ENCODE data around the gene BTBD7.

The BTBD7 gene

DNA sequence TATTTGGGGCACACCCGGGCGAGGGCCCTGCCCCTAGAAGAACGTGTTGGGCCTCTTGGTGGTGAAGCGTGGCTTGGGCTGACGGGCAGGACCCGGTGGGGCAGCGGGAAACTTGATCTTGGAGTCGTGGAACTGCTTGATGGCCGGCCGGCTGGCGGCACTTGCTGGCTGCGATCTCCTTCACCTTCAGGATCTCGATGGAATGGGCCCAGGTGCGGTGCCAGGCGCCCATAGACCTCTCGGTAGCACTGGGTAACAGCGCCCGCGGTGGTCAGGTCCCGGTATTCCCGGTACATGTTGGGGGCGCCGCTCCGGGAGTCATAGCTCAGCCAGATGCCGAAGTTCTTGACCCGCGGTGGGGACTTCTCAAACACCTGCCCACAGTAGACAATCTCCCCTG is 109.3 kb downstream of the BTBD7 start:
- no peak overlapping the region for H3K9ac ChIP-seq (ENCODE audit: low read length)
- H2AFZ ChIP-seq (ENCODE audit: low read depth, low read length, severe bottlenecking): no peak overlapping the region
- H3K27me3 ChIP-seq (ENCODE audit: low read length): no peaks in the 10 kb centered on the region
- no peak overlapping the region for H3K4me3 ChIP-seq (ENCODE audit: insufficient read depth, low read length, poor library complexity, severe bottlenecking)
- no peak overlapping the region for H3K27ac ChIP-seq (ENCODE audit: low read depth, low read length)
- H3K36me3 ChIP-seq (ENCODE audit: low read length): peaks cover 34% of the 10 kb centered on the region
- TF ChIP-seq, protein P1, sequence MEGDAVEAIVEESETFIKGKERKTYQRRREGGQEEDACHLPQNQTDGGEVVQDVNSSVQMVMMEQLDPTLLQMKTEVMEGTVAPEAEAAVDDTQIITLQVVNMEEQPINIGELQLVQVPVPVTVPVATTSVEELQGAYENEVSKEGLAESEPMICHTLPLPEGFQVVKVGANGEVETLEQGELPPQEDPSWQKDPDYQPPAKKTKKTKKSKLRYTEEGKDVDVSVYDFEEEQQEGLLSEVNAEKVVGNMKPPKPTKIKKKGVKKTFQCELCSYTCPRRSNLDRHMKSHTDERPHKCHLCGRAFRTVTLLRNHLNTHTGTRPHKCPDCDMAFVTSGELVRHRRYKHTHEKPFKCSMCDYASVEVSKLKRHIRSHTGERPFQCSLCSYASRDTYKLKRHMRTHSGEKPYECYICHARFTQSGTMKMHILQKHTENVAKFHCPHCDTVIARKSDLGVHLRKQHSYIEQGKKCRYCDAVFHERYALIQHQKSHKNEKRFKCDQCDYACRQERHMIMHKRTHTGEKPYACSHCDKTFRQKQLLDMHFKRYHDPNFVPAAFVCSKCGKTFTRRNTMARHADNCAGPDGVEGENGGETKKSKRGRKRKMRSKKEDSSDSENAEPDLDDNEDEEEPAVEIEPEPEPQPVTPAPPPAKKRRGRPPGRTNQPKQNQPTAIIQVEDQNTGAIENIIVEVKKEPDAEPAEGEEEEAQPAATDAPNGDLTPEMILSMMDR (IDR thresholded peaks at IDR 0.05; ENCODE audit: insufficient read depth, low read length, poor library complexity, severe bottlenecking): no peak
- TF ChIP-seq EZH2phosphoT487 (conservative IDR thresholded peaks at IDR 0.05; ENCODE audit: low read length): no peak
- no peaks in the 10 kb centered on the region for H3K9me3 ChIP-seq (ENCODE audit: insufficient read depth, low read length)
- no peaks in the 10 kb centered on the region for H3K79me2 ChIP-seq (ENCODE audit: insufficient read depth, low read length)
- no peaks in the 10 kb centered on the region for H3K9me2 ChIP-seq (replicated peaks; ENCODE audit: insufficient read depth, low read length)
- no peak overlapping the region for H3K4me2 ChIP-seq (ENCODE audit: low read depth, low read length, poor library complexity, severe bottlenecking)
- no peaks in the 10 kb centered on the region; the same call in 1 of the 2 replicates for H4K20me1 ChIP-seq (ENCODE audit: low read depth, low read length)
- H3F3A ChIP-seq (ENCODE audit: insufficient read depth): no peaks in the 10 kb centered on the region

DNA sequence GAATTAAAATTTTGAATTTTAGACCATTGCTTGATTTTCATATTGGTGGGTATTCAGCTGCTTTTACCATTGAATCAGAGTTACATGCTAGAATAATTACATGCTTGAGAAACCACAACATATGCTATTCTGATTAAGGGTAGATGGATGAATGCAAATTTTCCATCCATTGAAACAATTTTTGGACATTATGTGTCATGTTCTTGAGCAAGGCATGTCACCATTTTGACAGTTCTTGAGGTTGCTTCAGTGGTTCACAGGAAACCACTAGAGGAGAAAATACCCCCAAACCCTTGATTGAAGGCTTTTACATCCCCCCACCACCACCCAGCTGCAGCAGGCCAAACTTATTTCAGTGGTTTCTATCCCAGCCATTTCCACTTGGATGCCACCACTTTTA is 112.3 kb downstream of the BTBD7 start:
- no peak overlapping the region for H3K4me2 ChIP-seq (ENCODE audit: low read depth, low read length, poor library complexity, severe bottlenecking)
- H3K79me2 ChIP-seq (ENCODE audit: insufficient read depth, low read length): no peaks in the 10 kb centered on the region
- peaks cover 22% of the 10 kb centered on the region for H3K36me3 ChIP-seq (ENCODE audit: low read length)
- no peaks in the 10 kb centered on the region for H3K9me2 ChIP-seq (replicated peaks; ENCODE audit: insufficient read depth, low read length)
- H3K9me3 ChIP-seq (ENCODE audit: insufficient read depth, low read length): no peaks in the 10 kb centered on the region
- H3K27me3 ChIP-seq (ENCODE audit: low read length): no peaks in the 10 kb centered on the region
- no peak overlapping the region for H3K4me3 ChIP-seq (ENCODE audit: insufficient read depth, low read length, poor library complexity, severe bottlenecking)
- H3F3A ChIP-seq (ENCODE audit: insufficient read depth): no peaks in the 10 kb centered on the region
- TF ChIP-seq EZH2phosphoT487 (conservative IDR thresholded peaks at IDR 0.05; ENCODE audit: low read length): no peak
- peak overlapping the region; percentile 51; the same call in 1 of the 2 replicates for H3K27ac ChIP-seq (ENCODE audit: low read depth, low read length)
- H2AFZ ChIP-seq (ENCODE audit: low read depth, low read length, severe bottlenecking): no peak overlapping the region
- no peaks in the 10 kb centered on the region for H4K20me1 ChIP-seq (ENCODE audit: low read depth, low read length)
- H3K9ac ChIP-seq (ENCODE audit: low read length): no peak overlapping the region

DNA sequence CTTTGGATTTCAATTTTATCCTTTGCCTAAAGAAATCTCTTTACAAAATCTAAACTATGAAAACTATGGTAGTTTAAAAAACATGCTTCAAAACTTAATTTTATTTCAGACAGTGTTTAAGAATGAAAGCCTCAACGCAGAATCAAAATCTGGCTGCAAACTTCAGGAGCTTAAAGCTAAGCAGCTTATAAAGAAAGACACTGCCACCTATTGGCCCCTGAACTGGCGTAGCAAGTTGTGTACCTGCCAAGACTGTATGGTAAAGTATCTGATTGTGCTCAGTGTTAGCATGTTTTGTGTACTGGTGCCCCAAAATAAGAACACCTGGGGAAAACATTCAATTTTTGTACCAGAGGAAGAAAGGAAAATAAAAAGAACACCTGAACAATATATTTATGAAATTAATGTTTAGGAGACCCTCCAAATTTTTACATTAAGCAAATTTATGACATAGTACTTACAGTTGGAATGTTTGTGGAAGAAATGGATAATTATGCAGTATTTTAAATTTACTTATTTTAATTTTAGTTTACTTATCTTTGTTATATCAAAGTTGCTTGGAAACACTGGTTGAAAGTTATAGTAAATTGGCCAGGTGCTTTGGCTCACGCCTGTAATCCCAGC is 113.6 kb downstream of the BTBD7 start:
- peaks cover 26% of the 10 kb centered on the region for H3K36me3 ChIP-seq (ENCODE audit: low read length)
- H3K9me2 ChIP-seq (replicated peaks; ENCODE audit: insufficient read depth, low read length): no peaks in the 10 kb centered on the region
- TF ChIP-seq, protein P1 (IDR thresholded peaks at IDR 0.05; ENCODE audit: insufficient read depth, low read length, poor library complexity, severe bottlenecking): peak; percentile 65
- TF ChIP-seq EZH2phosphoT487 (conservative IDR thresholded peaks at IDR 0.05; ENCODE audit: low read length): no peak
- H3K4me3 ChIP-seq (ENCODE audit: insufficient read depth, low read length, poor library complexity, severe bottlenecking): no peak overlapping the region
- H3F3A ChIP-seq (ENCODE audit: insufficient read depth): no peaks in the 10 kb centered on the region
- no peaks in the 10 kb centered on the region for H4K20me1 ChIP-seq (ENCODE audit: low read depth, low read length)
- H3K79me2 ChIP-seq (ENCODE audit: insufficient read depth, low read length): no peaks in the 10 kb centered on the region
- no peak overlapping the region for H3K9ac ChIP-seq (ENCODE audit: low read length)
- no peaks in the 10 kb centered on the region for H3K27me3 ChIP-seq (ENCODE audit: low read length)
- H3K4me2 ChIP-seq (ENCODE audit: low read depth, low read length, poor library complexity, severe bottlenecking): no peak overlapping the region
- no peak overlapping the region for H2AFZ ChIP-seq (ENCODE audit: low read depth, low read length, severe bottlenecking)
- no peaks in the 10 kb centered on the region for H3K9me3 ChIP-seq (ENCODE audit: insufficient read depth, low read length)
- H3K27ac ChIP-seq (ENCODE audit: low read depth, low read length): no peak overlapping the region

DNA sequence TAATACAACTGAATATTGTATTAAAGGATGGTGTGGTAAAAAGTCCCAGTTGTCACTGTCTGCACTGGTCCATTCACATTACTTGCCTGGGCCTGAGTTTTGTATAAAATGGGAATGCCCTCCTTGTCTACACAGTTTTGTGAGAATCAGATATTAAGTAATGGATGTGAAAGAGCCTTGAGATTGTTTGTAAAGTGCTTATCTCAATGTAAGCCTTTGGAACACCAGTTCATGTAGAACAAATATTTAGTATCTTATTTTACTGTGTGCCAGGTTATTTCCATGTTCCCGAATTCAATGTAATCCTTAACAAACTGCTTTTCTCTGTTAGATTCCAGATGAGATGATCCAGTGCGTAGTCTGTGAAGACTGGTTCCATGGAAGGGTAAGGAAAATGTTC is 118.2 kb downstream of the BTBD7 start:
- Histone ChIP-seq H4K20me1 (ENCODE audit: low read depth, low read length) (no peaks in the 10 kb centered on the region), H3K79me2 (ENCODE audit: insufficient read depth, low read length) (peaks cover 9% of the 10 kb centered on the region), H3K27ac (ENCODE audit: low read depth, low read length) (no peak overlapping the region), H3K4me2 (ENCODE audit: low read depth, low read length, poor library complexity, severe bottlenecking) (no peak overlapping the region), H3K9ac (ENCODE audit: low read length) (no peak overlapping the region), H2AFZ (ENCODE audit: low read depth, low read length, severe bottlenecking) (no peak overlapping the region), H3F3A (ENCODE audit: insufficient read depth) (peaks cover 19% of the 10 kb centered on the region), H3K27me3 (ENCODE audit: low read length) (no peaks in the 10 kb centered on the region), H3K36me3 (ENCODE audit: low read length) (peaks cover 20% of the 10 kb centered on the region), H3K9me2 (replicated peaks; ENCODE audit: insufficient read depth, low read length) (no peaks in the 10 kb centered on the region), H3K4me3 (ENCODE audit: insufficient read depth, low read length, poor library complexity, severe bottlenecking) (no peak overlapping the region), H3K9me3 (ENCODE audit: insufficient read depth, low read length) (no peaks in the 10 kb centered on the region)
- TF ChIP-seq EZH2phosphoT487 (conservative IDR thresholded peaks at IDR 0.05; ENCODE audit: low read length): no peak
- TF ChIP-seq, protein P1 (IDR thresholded peaks at IDR 0.05; ENCODE audit: insufficient read depth, low read length, poor library complexity, severe bottlenecking): no peak

Measured in SU-DHL-6 (cell line).